ENCODE measurements around the gene PLXNA4. TPM values are rescaled to one million over a fixed set of nuclear protein-coding genes. Genes with fewer than 3 reads are reported as not detected.

The PLXNA4 gene
- total and polyA plus RNA-seq, 9 of the 15 experiments (the other 6 are each of a cell fraction or from before 2014, with no cell fraction given): under 0.01 to 0.09 TPM; not detected in 7

GRCh38 chr7:132514430-132514829, 61.8 kb downstream of the PLXNA4 start:
- ChIA-PET CTCF (ENCODE audit: low intra/inter-chr PET ratio) (no interaction called here), POLR2A (no interaction called here)
- Histone ChIP-seq H3K27ac (ENCODE audit: extremely low read depth, low read depth, low read length) (no peak overlapping the region), H3K4me3 (no peak overlapping the region), H3K9ac (ENCODE audit: insufficient read depth in 1 of 2, low read depth in 2 of 2, low read length in 2 of 2) (no peak overlapping the region), H3K4me2 (ENCODE audit: insufficient read depth, low read length) (no peak overlapping the region), H2AFZ (ENCODE audit: low read depth, low read length) (no peak overlapping the region), H3K79me2 (ENCODE audit: control insufficient read depth, insufficient read depth, low read length) (no peaks in the 10 kb centered on the region), H3K27me3 (ENCODE audit: control insufficient read depth in 2 of 2, insufficient read depth in 2 of 2, low read length in 2 of 2) (peaks cover 0 to 17% of the 10 kb centered on the region in 2 experiments; a peak in 2 of 5 replicates), H3K9me1 (ENCODE audit: control insufficient read depth, insufficient read depth, low read length) (no peaks in the 10 kb centered on the region), H3K4me1 (replicated peaks in 1 of 2; ENCODE audit: control insufficient read depth in 2 of 2, insufficient read depth in 2 of 2, low read length in 2 of 2) (no peaks in the 10 kb centered on the region), H3K36me3 (ENCODE audit: control insufficient read depth, insufficient read depth, low read length) (no peaks in the 10 kb centered on the region), H4K20me1 (replicated peaks; ENCODE audit: control insufficient read depth, insufficient read depth, low read length) (no peaks in the 10 kb centered on the region), H3K9me3 (replicated peaks; ENCODE audit: control insufficient read depth, insufficient read depth, low read depth, low read length) (no peaks in the 10 kb centered on the region)
- no TSS peak for BruUV-seq (replicated peaks)
- intact Hi-C loops (cut with micrococcal nuclease) (no loop called here), in situ Hi-C loops (cut with MboI) (no loop called here)
- no peak for FAIRE-seq
- no peak for DNase-seq (ENCODE audit: extremely low read depth in 1 of 4, low spot score in 3 of 4)
- WGBS (ENCODE audit: insufficient coverage, low coverage, missing lambda C conversion rate): 0% methylated on average over 1 of the region's 1 CpG
- ATAC-seq: no peak
- TF ChIP-seq ZNF561 (CRISPR knock-in tag; conservative IDR thresholded peaks at IDR 0.05) (no peak), HDAC2 (IDR thresholded peaks at IDR 0.05) (no peak), JUNB (CRISPR knock-in tag; conservative IDR thresholded peaks at IDR 0.05) (no peak), MGA (IDR thresholded peaks at IDR 0.05) (no peak), ZNF133 (CRISPR knock-in tag; IDR thresholded peaks at IDR 0.05) (no peak), CLOCK (CRISPR knock-in tag; IDR thresholded peaks at IDR 0.05; ENCODE audit: borderline replicate concordance) (no peak), NFATC3 (IDR thresholded peaks at IDR 0.05) (no peak), ZNF174 (CRISPR knock-in tag; IDR thresholded peaks at IDR 0.05) (no peak), EP300 (IDR thresholded peaks at IDR 0.05; ENCODE audit: low read length) (no peak), SRSF3 (IDR thresholded peaks at IDR 0.05; ENCODE audit: insufficient read depth, low read length) (no peak)
